ENCODE data around the gene SEPTIN8. TPM values are rescaled to one million over a fixed set of nuclear protein-coding genes. Genes with fewer than 3 reads are reported as not detected.

SEPTIN8 gene
- total RNA-seq, 2 experiments from 2014 or later = 10.6 to 15.5 TPM

GRCh38 chr5:132773601-132774355, 3.3 kb downstream of the SEPTIN8 start:
- POLR2A ChIA-PET = interaction anchor here (1.0 kb wide), 1 partner anchor 36 kb away, joined by 4 read pairs; no protein-coding TSS in a partner anchor
- intact Hi-C loops (cut with micrococcal nuclease; ENCODE audit: unreplicated experiment) = no loop called here
- H3K4me2 ChIP-seq (ENCODE audit: low read length) = no peak overlapping the region; the same call in 1 of the 2 replicates
- no peaks in the 10 kb centered on the region for H3K79me2 ChIP-seq (ENCODE audit: insufficient read depth, low read depth, low read length)
- DNase-seq (ENCODE audit: low spot score) = no peak
- H3K4me3 ChIP-seq (ENCODE audit: low read depth, low read length, poor library complexity, severe bottlenecking) = no peak overlapping the region
- no peaks in the 10 kb centered on the region for H3K9me2 ChIP-seq (ENCODE audit: insufficient read depth, low read length)
- peaks cover 7% of the 10 kb centered on the region for H3K4me1 ChIP-seq (ENCODE audit: insufficient read depth, low read length, poor library complexity, severe bottlenecking)
- no peaks in the 10 kb centered on the region for H3K36me3 ChIP-seq (ENCODE audit: insufficient read depth, low read length)
- CTCF ChIA-PET (ENCODE audit: unreplicated experiment) = no interaction called here
- no TSS peak for BruUV-seq (replicated peaks)
- TF ChIP-seq EZH2phosphoT487 (IDR thresholded peaks at IDR 0.05; ENCODE audit: borderline replicate concordance, low read depth, low read length) = no peak
- TF ChIP-seq, protein P1, sequence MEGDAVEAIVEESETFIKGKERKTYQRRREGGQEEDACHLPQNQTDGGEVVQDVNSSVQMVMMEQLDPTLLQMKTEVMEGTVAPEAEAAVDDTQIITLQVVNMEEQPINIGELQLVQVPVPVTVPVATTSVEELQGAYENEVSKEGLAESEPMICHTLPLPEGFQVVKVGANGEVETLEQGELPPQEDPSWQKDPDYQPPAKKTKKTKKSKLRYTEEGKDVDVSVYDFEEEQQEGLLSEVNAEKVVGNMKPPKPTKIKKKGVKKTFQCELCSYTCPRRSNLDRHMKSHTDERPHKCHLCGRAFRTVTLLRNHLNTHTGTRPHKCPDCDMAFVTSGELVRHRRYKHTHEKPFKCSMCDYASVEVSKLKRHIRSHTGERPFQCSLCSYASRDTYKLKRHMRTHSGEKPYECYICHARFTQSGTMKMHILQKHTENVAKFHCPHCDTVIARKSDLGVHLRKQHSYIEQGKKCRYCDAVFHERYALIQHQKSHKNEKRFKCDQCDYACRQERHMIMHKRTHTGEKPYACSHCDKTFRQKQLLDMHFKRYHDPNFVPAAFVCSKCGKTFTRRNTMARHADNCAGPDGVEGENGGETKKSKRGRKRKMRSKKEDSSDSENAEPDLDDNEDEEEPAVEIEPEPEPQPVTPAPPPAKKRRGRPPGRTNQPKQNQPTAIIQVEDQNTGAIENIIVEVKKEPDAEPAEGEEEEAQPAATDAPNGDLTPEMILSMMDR (conservative IDR thresholded peaks at IDR 0.05; ENCODE audit: low read length) = no peak
- H2AFZ ChIP-seq (ENCODE audit: low read length) = no peak overlapping the region
- H3K9me3 ChIP-seq (ENCODE audit: low read length) = no peaks in the 10 kb centered on the region
- H3K27ac ChIP-seq (ENCODE audit: low read depth, low read length, poor library complexity, severe bottlenecking) = no peak overlapping the region
- H4K20me1 ChIP-seq (ENCODE audit: insufficient read depth, low read length) = no peaks in the 10 kb centered on the region

- Histone ChIP-seq H3K9me2 (ENCODE audit: insufficient read depth, low read length) (no peaks in the 10 kb centered on the region), H2AFZ (ENCODE audit: low read length) (no peak overlapping the region), H3K9me3 (ENCODE audit: low read length) (no peaks in the 10 kb centered on the region), H3K27ac (ENCODE audit: low read depth, low read length, poor library complexity, severe bottlenecking) (no peak overlapping the region), H3K4me2 (ENCODE audit: low read length) (no peak overlapping the region), H3K36me3 (ENCODE audit: insufficient read depth, low read length) (no peaks in the 10 kb centered on the region), H3K79me2 (ENCODE audit: insufficient read depth, low read depth, low read length) (no peaks in the 10 kb centered on the region), H4K20me1 (ENCODE audit: insufficient read depth, low read length) (no peaks in the 10 kb centered on the region), H3K4me1 (ENCODE audit: insufficient read depth, low read length, poor library complexity, severe bottlenecking) (peaks cover 7% of the 10 kb centered on the region), H3K4me3 (ENCODE audit: low read depth, low read length, poor library complexity, severe bottlenecking) (no peak overlapping the region)
- DNase-seq (ENCODE audit: low spot score) = no peak
- intact Hi-C loops (cut with micrococcal nuclease; ENCODE audit: unreplicated experiment) = no loop called here
- ChIA-PET CTCF (ENCODE audit: unreplicated experiment) (no interaction called here), POLR2A (interaction anchor here (0.6 to 1.0 kb wide), 3 partner anchors 18 to 35 kb away, joined by 3 to 4 read pairs (median 3); no protein-coding TSS in a partner anchor)
- BruUV-seq (replicated peaks) = no TSS peak
- TF ChIP-seq EZH2phosphoT487 (IDR thresholded peaks at IDR 0.05; ENCODE audit: borderline replicate concordance, low read depth, low read length) = no peak
- TF ChIP-seq, protein P1 (conservative IDR thresholded peaks at IDR 0.05; ENCODE audit: low read length) = no peak
These were observed 3.9 kb downstream of the SEPTIN8 start for GRCh38 chr5:132773114-132773513.
